Peyer's patch (tissue), 4 donors: ENCODE measurements around the gene SLC4A5.

Source experiments
- CTCF ChIP-seq, 6 experiments: fragments of 450-650 bp in 4 of 6; fragments of 200-600 bp in 2 of 6; sonication (generic) in 1 of 6; IDR thresholded peaks; one replicate each; pipeline ENCODE4 v1.5.1; 2017 to 2019; ENCODE audit warnings: antibody characterized with exemption in 6 of 6, mild to moderate bottlenecking in 3 of 6, moderate library complexity in 1 of 6
- POLR2A ChIP-seq, 2 donors: fragments of 450-650 bp; IDR thresholded peaks; one replicate each; pipeline ENCODE4 v1.5.1; 2017; ENCODE audit warnings: antibody characterized with exemption in 2 of 2, mild to moderate bottlenecking in 2 of 2, moderate library complexity in 2 of 2

GRCh38 chr2:74334931-74335333 is 8.3 kb downstream of the SLC4A5 start:
- TF ChIP-seq CTCF (IDR thresholded peaks at IDR 0.05) (peak; percentile 64 to 96 (median 88)), POLR2A (IDR thresholded peaks at IDR 0.05) (no peak)
